H1 (cell line): ENCODE measurements around the gene LAMA4. TPM values are rescaled to one million over a fixed set of nuclear protein-coding genes. Genes with fewer than 3 reads are reported as not detected.

Experiments used
- GTF2F1 ChIP-seq: IDR thresholded peaks from 2 replicates; pipeline ENCODE4 v1.6.1; 2012; ENCODE audit warnings: low read depth, low read length, improper control_type of control experiment, borderline replicate concordance
- NANOG ChIP-seq: IDR thresholded peaks from 2 replicates; pipeline ENCODE4 v1.6.1; 2011; ENCODE audit warnings: low read length, low read depth, mild to moderate bottlenecking, inconsistent platforms; ENCODE audit not compliant: insufficient read depth, poor library complexity, severe bottlenecking
- RBBP5 ChIP-seq: IDR thresholded peaks from 2 replicates; pipeline ENCODE4 v1.7.1; 2012; ENCODE audit warnings: low read depth, mild to moderate bottlenecking, inconsistent platforms, low read length, moderate library complexity, borderline replicate concordance
- polyA plus RNA-seq, 7 experiments: library from polyadenylated mRNA; depleted of rRNA in 3 of 7; stranded (reverse) in 5 of 7; unstranded in 2 of 7; fragments of >200 nt in 5 of 7; fragments of 200-250 nt in 2 of 7; gene quantifications; 1 replicate in 5 of 7; 2 replicates in 1 of 7; 4 replicates in 1 of 7; pipeline versions ENCODE4 v1.2.1 to v1.2.3, GENCODE V29; 2011 to 2013; ENCODE audit warnings: missing spikeins in 2 of 7, mixed read lengths in 2 of 7
- total RNA-seq: library from RNA; stranded (reverse); fragmentation: NEBNext Ultra II Directional; extraction: Animal tissue kit (Norgen Biotek cat#: 25700); gene quantifications from 2 replicates; pipeline ENCODE4 v1.2.1, GENCODE V29; 2021
- TF ChIP-seq, protein P1 (sequence below): IDR thresholded peaks from 2 replicates; pipeline ENCODE4 v1.6.1; 2012; ENCODE audit warnings: low read length, inconsistent platforms

LAMA4 gene
- total and polyA plus RNA-seq, 2 of the 8 experiments (the other 6 are each of a cell fraction or from before 2014, with no cell fraction given), result 0.95 to 1.5 TPM

- no peak for TF ChIP-seq RBBP5
- no peak for TF ChIP-seq NANOG
- TF ChIP-seq, protein P1, sequence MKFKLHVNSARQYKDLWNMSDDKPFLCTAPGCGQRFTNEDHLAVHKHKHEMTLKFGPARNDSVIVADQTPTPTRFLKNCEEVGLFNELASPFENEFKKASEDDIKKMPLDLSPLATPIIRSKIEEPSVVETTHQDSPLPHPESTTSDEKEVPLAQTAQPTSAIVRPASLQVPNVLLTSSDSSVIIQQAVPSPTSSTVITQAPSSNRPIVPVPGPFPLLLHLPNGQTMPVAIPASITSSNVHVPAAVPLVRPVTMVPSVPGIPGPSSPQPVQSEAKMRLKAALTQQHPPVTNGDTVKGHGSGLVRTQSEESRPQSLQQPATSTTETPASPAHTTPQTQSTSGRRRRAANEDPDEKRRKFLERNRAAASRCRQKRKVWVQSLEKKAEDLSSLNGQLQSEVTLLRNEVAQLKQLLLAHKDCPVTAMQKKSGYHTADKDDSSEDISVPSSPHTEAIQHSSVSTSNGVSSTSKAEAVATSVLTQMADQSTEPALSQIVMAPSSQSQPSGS, result no peak
- TF ChIP-seq GTF2F1, result no peak
These were observed 50.6 kb downstream of the LAMA4 start (continued) for GRCh38 chr6:112203577-112204349.
